ENCODE data around the gene DDC.
A peak's percentile ranks its signal among the peaks of the same experiment; 100 is the strongest.

Gene DDC

DNA sequence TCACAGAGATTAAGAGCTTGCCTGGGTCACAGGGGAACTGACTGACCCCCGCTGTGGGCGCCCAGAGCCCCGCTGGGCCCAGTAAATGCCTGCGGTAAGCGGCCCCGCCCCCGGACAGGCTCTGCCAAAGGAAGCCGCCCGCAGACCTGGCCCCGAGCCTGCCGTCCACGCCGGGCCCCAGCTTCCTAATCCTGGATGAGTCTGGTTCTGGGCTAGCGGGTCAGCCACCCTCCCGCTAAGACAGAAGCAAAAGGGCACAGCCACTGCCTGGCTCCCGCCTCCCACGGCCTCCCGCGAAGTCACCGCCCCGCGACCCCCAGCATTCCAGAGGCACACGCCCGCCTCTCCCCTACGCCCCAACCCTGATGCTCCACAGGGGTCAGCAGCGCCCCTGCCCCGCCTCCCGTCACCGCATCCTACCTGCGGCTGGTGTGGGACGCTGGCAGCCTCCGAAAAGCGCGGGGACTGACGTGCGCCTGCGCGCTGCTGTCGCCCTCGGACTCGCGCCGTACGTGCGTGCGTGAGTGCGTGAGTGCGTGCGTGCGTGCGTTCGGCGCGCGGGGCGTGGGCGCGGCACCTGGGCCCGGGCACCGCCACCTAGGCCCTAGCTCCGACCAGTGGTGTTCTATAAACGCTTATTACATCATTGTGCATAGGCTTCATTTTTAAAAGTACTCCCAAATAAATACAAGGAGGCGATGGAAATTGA, 115.2 kb downstream of the DDC start, which contains the start of gene FIGNL1:
FIGNL1 (minus strand) TSS at position 470 of the 709 bp plus-strand sequence. CDS start 3,063 bp downstream, outside the sequence.
- no peak for TF ChIP-seq CTCF (IDR thresholded peaks at IDR 0.05; ENCODE audit: control insufficient read depth, insufficient read depth, low read depth, low read length, missing control alignments)
- peak within 1 kb of the TSS; percentile 83 for H3K4me3 ChIP-seq (ENCODE audit: control insufficient read depth, low read depth, low read length)
- DNase-seq (ENCODE audit: low read depth), result no peak

DNA sequence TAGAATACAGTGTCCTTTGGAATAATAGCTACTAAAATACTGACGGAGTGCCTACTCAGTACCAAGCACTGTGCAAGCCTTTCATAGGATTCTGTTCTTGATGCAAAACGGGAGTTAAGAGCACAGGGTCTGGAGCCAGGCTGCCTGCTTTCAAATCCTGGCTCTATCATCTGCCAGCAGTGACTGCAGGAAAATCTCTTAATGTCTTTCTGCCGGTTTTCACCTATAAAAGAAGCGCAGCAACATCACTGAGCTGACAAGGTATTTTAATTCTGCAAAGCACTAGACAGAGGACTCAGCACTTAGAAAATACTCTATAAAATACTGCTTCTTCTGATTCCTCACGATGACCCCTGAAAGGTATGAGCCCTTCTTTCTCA, 115.7 kb downstream of the DDC start:
- DNase-seq (ENCODE audit: low read depth), result no peak
- peak overlapping the region; percentile 83 for H3K4me3 ChIP-seq (ENCODE audit: control insufficient read depth, low read depth, low read length)
- no peak for TF ChIP-seq CTCF (IDR thresholded peaks at IDR 0.05; ENCODE audit: control insufficient read depth, insufficient read depth, low read depth, low read length, missing control alignments)

DNA sequence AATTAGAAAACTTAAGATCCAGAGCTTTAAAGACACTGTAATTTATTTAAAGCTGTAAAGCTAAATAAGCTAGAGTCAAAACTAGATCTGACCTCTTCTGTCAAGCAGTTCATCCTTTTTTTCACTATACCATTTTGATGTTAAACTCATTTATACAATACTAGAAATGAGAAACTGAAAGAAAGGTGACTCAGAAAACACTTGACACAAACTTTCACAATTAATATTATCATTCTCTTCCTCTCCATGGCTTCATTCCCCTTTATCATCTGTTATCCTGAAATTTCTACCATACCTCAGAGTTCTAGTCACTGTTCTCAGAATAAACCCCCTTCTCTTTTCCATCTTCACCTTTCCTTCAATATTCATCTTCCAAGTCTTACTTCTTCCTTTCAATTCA, 116.4 kb downstream of the DDC start:
- no peak for DNase-seq (ENCODE audit: low read depth)
- H3K4me3 ChIP-seq (ENCODE audit: control insufficient read depth, low read depth, low read length), result no peak overlapping the region
- TF ChIP-seq CTCF (IDR thresholded peaks at IDR 0.05; ENCODE audit: control insufficient read depth, insufficient read depth, low read depth, low read length, missing control alignments), result no peak

DNA sequence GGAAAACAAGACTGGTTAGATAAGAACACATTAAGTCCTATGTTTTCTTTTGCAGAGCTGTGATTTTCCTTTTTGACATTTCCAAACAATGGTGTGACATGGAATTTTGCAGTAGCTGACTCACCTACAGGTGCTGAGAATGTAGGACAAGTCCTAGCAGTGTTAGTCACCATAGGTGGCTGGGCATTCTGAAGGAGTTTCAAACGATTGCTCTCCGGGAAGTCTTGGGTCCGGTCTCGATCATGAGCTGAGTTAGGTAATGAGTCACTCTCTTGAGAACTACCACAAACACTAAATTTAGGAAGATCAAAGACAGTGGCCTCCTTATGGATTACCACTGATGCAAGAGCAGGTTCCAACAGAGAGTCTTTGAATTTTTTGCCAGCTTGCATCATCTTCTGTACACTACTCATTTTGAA, 118.7 kb downstream of the DDC start:
- DNase-seq (ENCODE audit: low read depth), result peak; percentile 53
- H3K4me3 ChIP-seq (ENCODE audit: control insufficient read depth, low read depth, low read length), result no peak overlapping the region
- no peak for TF ChIP-seq CTCF (IDR thresholded peaks at IDR 0.05; ENCODE audit: control insufficient read depth, insufficient read depth, low read depth, low read length, missing control alignments)

DNA sequence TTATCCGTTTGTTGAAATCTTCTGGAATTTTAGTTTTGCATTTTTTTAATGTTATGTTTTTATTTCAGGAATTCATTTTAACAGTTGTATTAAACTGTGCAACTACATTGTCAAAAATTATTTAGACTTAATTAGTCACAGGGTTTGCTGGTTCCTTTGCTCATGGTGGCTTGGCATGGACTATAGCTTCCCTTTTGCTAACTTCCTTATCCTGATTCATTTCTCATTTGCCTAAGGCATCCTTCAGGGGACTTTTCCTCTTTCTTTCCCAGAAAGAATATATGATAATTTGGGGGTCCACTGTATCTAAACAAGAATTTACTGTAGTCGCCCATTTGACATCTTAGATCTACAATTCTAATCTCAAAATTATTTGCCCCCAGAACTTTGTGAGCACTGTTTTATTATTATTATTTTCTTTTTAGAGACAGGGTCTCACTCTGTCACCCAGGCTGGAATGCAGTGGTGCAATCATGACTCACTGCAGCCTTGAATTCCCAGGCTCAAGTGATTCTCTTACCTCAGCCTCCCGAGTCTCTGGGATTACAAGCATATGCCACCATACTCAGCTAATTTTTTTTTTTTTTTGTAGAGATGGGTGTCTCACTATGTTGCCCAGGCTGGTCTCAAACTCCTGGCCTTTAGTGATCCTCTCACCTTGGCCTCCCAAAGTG, 128.9 kb downstream of the DDC start:
- no peak for TF ChIP-seq CTCF (IDR thresholded peaks at IDR 0.05; ENCODE audit: control insufficient read depth, insufficient read depth, low read depth, low read length, missing control alignments)
- DNase-seq (ENCODE audit: low read depth), result no peak
- H3K4me3 ChIP-seq (ENCODE audit: control insufficient read depth, low read depth, low read length), result no peak overlapping the region

GRCh38 chr7:50431722-50432305, 133.4 kb downstream of the DDC start:
- DNase-seq (ENCODE audit: low read depth), result no peak
- H3K4me3 ChIP-seq (ENCODE audit: control insufficient read depth, low read depth, low read length), result no peak overlapping the region
- no peak for TF ChIP-seq CTCF (IDR thresholded peaks at IDR 0.05; ENCODE audit: control insufficient read depth, insufficient read depth, low read depth, low read length, missing control alignments)
